Thymus (tissue), 11 donors: ENCODE data around the gene C19orf67. TPM values are rescaled to one million over a fixed set of nuclear protein-coding genes. Genes with fewer than 3 reads are reported as not detected.
"Not testable (repeated sequence)": the region's sequence is repeated elsewhere in the genome, so short reads cannot be mapped to it uniquely, and the experiment has no call there.

Source experiments
- DNase-seq, 9 donors: peaks; one replicate each; pipeline ENCODE4 v3.0.0-alpha.2; 2013; ENCODE audit warnings: low spot score in 9 of 9, low read depth in 6 of 9, missing footprints in 1 of 9
- H3K27ac ChIP-seq, 2 donors: one replicate each; pipeline ENCODE4 v1.5.1; 2013; ENCODE audit warnings: control low read depth in 1 of 2, low read depth in 1 of 2, low read length in 1 of 2, mild to moderate bottlenecking in 1 of 2, moderate library complexity in 1 of 2
- H3K27me3 ChIP-seq, 2 donors: one replicate each; pipeline ENCODE4 v1.5.1; 2013; ENCODE audit warnings: low read length in 1 of 2; ENCODE audit not compliant: control insufficient read depth in 2 of 2, insufficient read depth in 1 of 2
- H3K36me3 ChIP-seq, 2 donors: one replicate each; pipeline ENCODE4 v1.5.1; 2013; ENCODE audit warnings: low read length in 1 of 2, mild to moderate bottlenecking in 1 of 2, moderate library complexity in 1 of 2; ENCODE audit not compliant: control insufficient read depth in 2 of 2, insufficient read depth in 2 of 2
- H3K4me1 ChIP-seq, 2 donors: one replicate each; pipeline ENCODE4 v1.5.1; 2013; ENCODE audit warnings: low read length in 2 of 2; ENCODE audit not compliant: control insufficient read depth in 2 of 2, insufficient read depth in 2 of 2
- H3K4me3 ChIP-seq, 2 donors: one replicate each; pipeline ENCODE4 v1.5.1; 2013; ENCODE audit warnings: low read length in 2 of 2, control low read depth in 1 of 2, mild to moderate bottlenecking in 1 of 2
- H3K9me3 ChIP-seq, 2 donors: one replicate each; pipeline ENCODE4 v1.5.1; 2013; ENCODE audit warnings: low read length in 1 of 2, mild to moderate bottlenecking in 1 of 2; ENCODE audit not compliant: control insufficient read depth in 2 of 2, insufficient read depth in 1 of 2
- WGBS: extraction: QIAGEN DNeasy Blood & Tissue Kit; methylation state at CpG from one replicate; pipeline ENCODE4 v1.1.7; 2013; 5-methylcytosine and 5-hydroxymethylcytosine counted together
- polyA plus RNA-seq: library from polyadenylated mRNA; stranded (reverse); fragments of 200-250 nt; gene quantifications from one replicate; pipeline ENCODE4 v1.2.3, GENCODE V29; 2013
- total RNA-seq: library from RNA; stranded (reverse); fragments of 120-200 nt; gene quantifications from one replicate; pipeline ENCODE4 v1.2.4, GENCODE V29; 2013
- donor health status: healthy.

The C19orf67 gene
- total and polyA plus RNA-seq, 2 donors: 0.18 TPM; not detected in 1

DNA sequence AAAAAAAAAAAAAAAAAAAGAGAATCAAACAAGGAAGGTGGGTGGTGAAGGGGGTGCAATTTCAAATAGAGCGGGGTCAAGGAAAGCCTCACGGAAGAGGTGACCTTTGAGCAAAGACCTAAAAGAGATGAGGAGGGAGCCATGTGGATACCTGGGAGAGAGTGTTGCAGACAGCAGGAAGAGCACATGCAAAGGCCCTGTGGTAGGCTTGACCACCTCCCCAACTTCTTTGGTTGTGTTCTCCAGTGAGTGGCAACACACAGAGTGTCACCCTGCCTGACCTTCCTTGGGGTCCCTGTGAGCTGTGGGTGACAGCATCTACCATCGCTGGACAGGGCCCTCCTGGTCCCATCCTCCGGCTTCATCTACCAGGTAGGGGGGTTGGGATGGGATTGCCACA, 35.1 kb downstream of the C19orf67 start:
- no peak overlapping the region for H3K27ac ChIP-seq
- no peaks in the 10 kb centered on the region for H3K4me1 ChIP-seq
- H3K36me3 ChIP-seq: peaks cover 47 to 49% of the 10 kb centered on the region in 2 donors
- no peak for DNase-seq
- H3K9me3 ChIP-seq: peaks cover 0 to 9% of the 10 kb centered on the region in 2 donors
- H3K27me3 ChIP-seq: peaks cover 0 to 15% of the 10 kb centered on the region in 2 donors
- H3K4me3 ChIP-seq: no peak overlapping the region
- WGBS: 98% methylated on average over 4 of the region's 4 CpGs

DNA sequence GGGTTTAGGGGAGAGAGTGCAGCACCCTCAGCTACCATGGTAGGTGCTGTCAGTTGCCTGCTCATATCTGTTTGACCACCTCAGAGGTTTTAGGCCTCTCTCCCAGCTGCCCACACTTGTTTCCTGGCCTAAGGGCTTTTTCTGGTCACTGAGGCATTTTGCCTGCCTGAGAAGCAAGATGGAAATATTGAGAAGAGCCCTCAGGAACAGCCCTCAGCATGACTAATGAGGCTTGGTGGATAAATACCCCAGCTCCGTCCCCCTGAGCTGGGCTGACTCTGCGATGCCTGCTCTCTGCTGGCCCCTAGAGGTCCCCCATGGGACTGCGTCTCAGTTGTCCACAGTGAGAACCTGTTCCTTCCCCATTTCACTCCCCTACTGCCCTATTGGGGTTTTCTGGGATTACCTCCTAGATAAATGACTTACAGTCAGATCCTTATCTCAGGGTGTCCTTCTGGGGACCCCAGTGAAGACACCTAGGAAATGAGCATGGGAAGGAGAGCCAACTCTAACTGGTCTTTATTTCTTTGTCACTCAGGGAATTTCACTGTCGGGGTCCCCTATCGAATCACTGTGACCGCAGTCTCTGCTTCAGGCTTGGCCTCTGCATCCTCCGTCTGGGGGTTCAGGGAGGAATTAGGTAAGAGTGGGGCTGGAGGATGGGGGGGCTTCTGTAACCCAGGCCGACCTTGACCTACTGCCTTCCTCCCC, 37.0 kb downstream of the C19orf67 start:
- no peaks in the 10 kb centered on the region for H3K4me1 ChIP-seq
- peaks cover 52 to 54% of the 10 kb centered on the region in 2 donors for H3K36me3 ChIP-seq
- 96% methylated on average over 8 of the region's 8 CpGs for WGBS
- no peak overlapping the region for H3K27ac ChIP-seq
- DNase-seq: peak in 4 of 9 donors; percentile 41 to 66 (median 56)
- no peak overlapping the region for H3K4me3 ChIP-seq
- H3K27me3 ChIP-seq: no peaks in the 10 kb centered on the region
- peaks cover 0 to 9% of the 10 kb centered on the region in 2 donors for H3K9me3 ChIP-seq

DNA sequence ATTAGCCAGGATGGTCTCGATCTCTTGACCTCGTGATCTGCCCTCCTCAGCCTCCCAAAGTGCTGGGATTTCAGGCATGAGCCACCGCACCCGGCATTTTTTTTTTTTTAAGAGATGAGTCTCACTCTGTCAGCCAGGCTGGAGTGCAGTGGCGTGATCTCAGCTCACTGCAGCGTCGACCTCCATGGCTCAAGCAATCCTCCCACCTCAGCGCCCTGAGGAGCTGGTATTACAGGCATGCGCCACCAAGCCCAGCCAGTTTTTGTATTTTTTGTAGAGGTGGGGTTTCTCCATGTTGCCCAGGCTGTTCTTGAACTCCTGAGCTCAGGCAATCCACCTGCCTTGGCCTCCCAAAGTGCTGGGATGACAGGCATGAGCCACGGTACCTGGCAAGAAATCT, 37.7 kb downstream of the C19orf67 start:
- over 99% methylated on average over 10 of the region's 10 CpGs for WGBS
- DNase-seq, H3K27ac ChIP-seq, H3K27me3 ChIP-seq, H3K9me3 ChIP-seq, H3K4me3 ChIP-seq, H3K4me1 ChIP-seq: not testable (repeated sequence)
- peaks cover 55 to 58% of the 10 kb centered on the region in 2 donors for H3K36me3 ChIP-seq

DNA sequence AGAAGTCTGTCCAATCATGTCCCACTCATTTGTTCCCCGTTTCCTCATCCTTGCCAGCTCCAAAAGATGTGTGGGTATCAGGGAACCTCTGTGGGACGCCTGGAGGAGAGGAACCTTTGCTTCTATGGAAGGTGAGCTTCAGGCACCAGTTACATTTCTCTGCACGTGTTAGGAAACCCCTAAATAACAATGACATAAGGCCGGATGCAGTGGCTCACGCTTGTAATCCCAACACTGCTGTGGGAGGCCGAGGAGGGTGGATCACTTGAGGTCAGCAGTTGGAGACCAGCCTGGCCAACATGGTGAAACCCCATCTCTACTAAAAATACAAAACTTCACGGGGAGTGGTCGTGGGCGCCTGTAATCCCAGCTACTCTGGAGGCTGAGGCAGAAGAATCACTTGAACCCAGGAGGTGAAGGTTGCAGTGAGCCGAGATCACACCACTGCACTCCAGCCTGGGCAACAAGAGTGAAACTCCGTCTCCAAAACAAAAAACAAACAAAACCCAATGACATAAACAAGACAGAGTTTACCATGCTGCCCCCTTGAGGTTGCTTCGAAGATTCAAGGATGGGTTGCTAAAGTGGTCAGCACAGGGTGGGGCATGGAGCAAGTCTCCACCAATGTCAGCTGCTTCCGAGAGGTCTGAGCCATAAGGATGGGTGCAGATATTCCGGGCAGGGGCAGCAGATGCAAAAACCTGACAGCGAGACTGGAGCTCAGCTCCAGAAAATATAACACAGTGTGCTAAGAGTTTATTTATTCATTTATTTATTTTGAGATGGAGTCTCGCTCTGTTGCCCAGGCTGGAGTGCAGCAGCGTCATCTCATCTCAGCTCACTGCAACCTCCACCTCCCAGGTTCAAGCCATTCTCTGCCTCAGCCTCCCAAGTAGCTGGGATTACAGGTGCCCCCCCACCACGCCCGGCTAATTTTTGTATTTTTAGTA, 42.6 kb downstream of the C19orf67 start:
- not testable (repeated sequence) for H3K4me1 ChIP-seq, H3K27me3 ChIP-seq, H3K27ac ChIP-seq, H3K9me3 ChIP-seq, H3K4me3 ChIP-seq
- DNase-seq: peak in 7 of 9 donors; percentile 38 to 74 (median 47)
- WGBS: 87% methylated on average over 19 of the region's 19 CpGs
- peaks cover 42 to 43% of the 10 kb centered on the region in 2 donors for H3K36me3 ChIP-seq

DNA sequence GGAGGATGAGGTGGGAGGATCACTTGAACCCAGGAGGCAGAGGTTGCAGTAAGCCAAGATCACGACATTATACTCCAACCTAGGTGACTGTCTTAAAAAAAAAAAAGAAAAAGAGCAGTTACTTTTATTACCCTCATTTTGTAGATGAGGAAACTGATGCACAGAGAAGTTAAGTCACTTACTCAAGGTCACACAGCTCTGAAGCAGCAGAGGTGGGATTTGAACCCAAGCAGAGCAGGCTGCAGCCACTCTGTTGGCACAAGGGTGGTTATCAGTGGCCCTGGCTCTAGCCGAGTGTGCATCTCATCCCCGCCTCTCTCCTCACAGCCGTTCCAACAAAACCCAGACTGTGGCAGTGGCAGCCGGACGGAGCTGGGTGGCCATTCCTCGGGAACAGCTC, 46.4 kb downstream of the C19orf67 start:
- H3K4me3 ChIP-seq: no peak overlapping the region
- no peaks in the 10 kb centered on the region for H3K9me3 ChIP-seq
- peaks cover 28 to 33% of the 10 kb centered on the region in 2 donors for H3K36me3 ChIP-seq
- no peak overlapping the region for H3K27ac ChIP-seq
- no peak for DNase-seq
- no peaks in the 10 kb centered on the region for H3K27me3 ChIP-seq
- whole genome bisulfite sequencing: 88% methylated on average over 7 of the region's 7 CpGs
- no peaks in the 10 kb centered on the region for H3K4me1 ChIP-seq

DNA sequence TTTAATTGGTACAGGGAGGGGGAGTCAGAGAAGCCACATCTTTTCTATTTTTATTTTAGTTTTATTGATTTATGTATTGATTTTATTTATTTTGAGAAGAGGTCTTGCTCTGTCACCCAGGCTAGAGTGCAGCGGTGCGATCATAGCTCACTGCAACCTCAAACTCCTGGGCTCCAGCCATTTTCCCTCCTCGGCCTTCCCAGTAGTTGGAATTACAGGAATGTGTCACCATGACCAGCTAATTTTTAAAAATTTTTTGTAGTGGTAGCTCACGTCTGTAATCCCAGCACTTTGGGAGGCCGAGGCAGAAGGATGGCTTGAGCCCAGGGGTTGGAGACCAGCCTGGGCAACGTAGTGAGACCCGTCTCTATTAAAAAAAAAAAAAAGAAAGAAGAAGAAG, 49.9 kb downstream of the C19orf67 start:
- H3K27ac ChIP-seq: no peak overlapping the region
- WGBS: 89% methylated on average over 7 of the region's 7 CpGs
- no peak for DNase-seq
- no peak overlapping the region for H3K4me3 ChIP-seq
- no peaks in the 10 kb centered on the region for H3K9me3 ChIP-seq
- peaks cover 0 to 6% of the 10 kb centered on the region in 2 donors for H3K27me3 ChIP-seq
- H3K36me3 ChIP-seq: peaks cover 19 to 22% of the 10 kb centered on the region in 2 donors
- H3K4me1 ChIP-seq: peaks cover 0 to 16% of the 10 kb centered on the region in 2 donors

DNA sequence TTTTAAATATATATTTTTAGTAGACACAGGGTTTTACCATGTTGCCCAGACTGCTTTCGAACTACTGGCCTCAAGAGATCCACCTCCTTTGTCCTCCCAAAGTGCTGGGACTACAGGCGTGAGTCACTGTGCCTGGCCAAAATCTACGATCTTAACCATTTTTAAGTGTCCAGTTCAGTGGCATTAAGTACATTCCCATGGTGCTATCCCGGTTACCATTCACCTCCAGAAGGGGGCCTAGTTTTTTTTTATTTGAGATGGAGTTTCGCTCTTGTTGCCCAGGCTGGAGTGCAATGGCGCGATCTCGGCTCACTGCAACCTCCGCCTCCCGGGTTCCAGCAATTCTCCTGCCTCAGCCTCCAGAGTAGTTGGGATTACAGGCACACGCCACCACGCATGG, 50.4 kb downstream of the C19orf67 start:
- DNase-seq, H3K9me3 ChIP-seq, H3K27me3 ChIP-seq, H3K27ac ChIP-seq, H3K4me3 ChIP-seq: not testable (repeated sequence)
- WGBS: 98% methylated on average over 12 of the region's 12 CpGs
- peaks cover 14 to 22% of the 10 kb centered on the region in 2 donors for H3K36me3 ChIP-seq
- peaks cover 0 to 16% of the 10 kb centered on the region in 2 donors for H3K4me1 ChIP-seq

DNA sequence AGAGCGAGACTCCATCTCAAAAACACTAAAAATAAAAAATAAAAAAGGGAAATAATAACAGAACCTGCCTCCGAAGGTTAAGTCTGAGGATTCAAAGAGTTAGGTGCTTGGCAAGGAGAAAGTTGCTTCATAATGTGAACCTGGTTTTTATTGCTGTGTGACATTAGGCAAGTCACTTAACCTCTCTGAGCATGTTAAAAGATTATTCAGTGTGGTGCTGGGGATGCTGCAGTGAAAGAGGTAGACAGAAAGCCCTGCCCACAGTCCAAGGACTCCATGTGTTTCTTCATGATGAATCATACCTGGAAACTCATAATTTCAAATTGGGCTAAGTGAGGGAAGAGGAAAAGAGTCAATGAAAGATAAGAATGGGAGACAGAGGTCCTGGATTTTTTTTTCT, 51.6 kb downstream of the C19orf67 start:
- Histone ChIP-seq H3K36me3 (peaks cover 3 to 12% of the 10 kb centered on the region in 2 donors), H3K27me3 (peaks cover 0 to 6% of the 10 kb centered on the region in 2 donors), H3K4me3 (no peak overlapping the region), H3K9me3 (no peaks in the 10 kb centered on the region), H3K4me1 (peaks cover 0 to 16% of the 10 kb centered on the region in 2 donors), H3K27ac (no peak overlapping the region)
- over 99% methylated on average over 2 of the region's 2 CpGs for WGBS
- DNase-seq: no peak
